ENCODE measurements around the gene RNPS1.
A peak's percentile ranks its signal among the peaks of the same experiment; 100 is the strongest.

The RNPS1 gene

GRCh38 chr16:2246301-2246885 is 21.5 kb downstream of the RNPS1 start:
- Histone ChIP-seq H3K36me3 (ENCODE audit: insufficient read depth, low read length) (peaks cover 68% of the 10 kb centered on the region), H2AFZ (ENCODE audit: low read depth, low read length) (no peak overlapping the region), H3K4me3 (ENCODE audit: low read depth in 1 of 2, low read length in 2 of 2) (no peak overlapping the region), H4K20me1 (ENCODE audit: insufficient read depth, low read length) (peaks cover 13% of the 10 kb centered on the region), H3K27me3 (ENCODE audit: insufficient read depth, low read length, poor library complexity) (no peaks in the 10 kb centered on the region), H3K9me3 (ENCODE audit: insufficient read depth, low read length, severe bottlenecking) (no peaks in the 10 kb centered on the region), H3K79me2 (ENCODE audit: insufficient read depth, low read length) (no peaks in the 10 kb centered on the region), H3K27ac (ENCODE audit: low read length) (no peak overlapping the region), H3K4me1 (ENCODE audit: insufficient read depth, low read length) (no peaks in the 10 kb centered on the region), H3K4me2 (ENCODE audit: insufficient read depth, low read length) (no peak overlapping the region), H3K9ac (ENCODE audit: low read depth, low read length) (no peak overlapping the region)
- DNase-seq (no peak), ATAC-seq (ENCODE audit: insufficient read depth, low read depth) (no peak)
- TF ChIP-seq CTCF (IDR thresholded peaks at IDR 0.05; ENCODE audit: borderline replicate concordance, extremely low read depth, low read length, poor library complexity, severe bottlenecking), result no peak
- no peak for TF ChIP-seq EZH2 (IDR thresholded peaks at IDR 0.05; ENCODE audit: borderline replicate concordance, low read depth, low read length, severe bottlenecking)

GRCh38 chr16:2244926-2245795 is 22.8 kb downstream of the RNPS1 start:
- Histone ChIP-seq H3K27me3 (ENCODE audit: insufficient read depth, low read length, poor library complexity) (no peaks in the 10 kb centered on the region), H3K27ac (ENCODE audit: low read length) (no peak overlapping the region), H3K4me3 (ENCODE audit: low read depth in 1 of 2, low read length in 2 of 2) (no peak overlapping the region), H3K9me3 (ENCODE audit: insufficient read depth, low read length, severe bottlenecking) (no peaks in the 10 kb centered on the region), H3K4me2 (ENCODE audit: insufficient read depth, low read length) (no peak overlapping the region), H3K9ac (ENCODE audit: low read depth, low read length) (no peak overlapping the region), H3K4me1 (ENCODE audit: insufficient read depth, low read length) (no peaks in the 10 kb centered on the region), H3K79me2 (ENCODE audit: insufficient read depth, low read length) (no peaks in the 10 kb centered on the region), H4K20me1 (ENCODE audit: insufficient read depth, low read length) (peaks cover 13% of the 10 kb centered on the region), H3K36me3 (ENCODE audit: insufficient read depth, low read length) (peaks cover 63% of the 10 kb centered on the region), H2AFZ (ENCODE audit: low read depth, low read length) (no peak overlapping the region)
- no peak for TF ChIP-seq EZH2 (IDR thresholded peaks at IDR 0.05; ENCODE audit: borderline replicate concordance, low read depth, low read length, severe bottlenecking)
- ATAC-seq (ENCODE audit: insufficient read depth, low read depth) (no peak), DNase-seq (no peak)

GRCh38 chr16:2244301-2244700 is 23.6 kb downstream of the RNPS1 start:
- no peaks in the 10 kb centered on the region for H3K27me3 ChIP-seq (ENCODE audit: insufficient read depth, low read length, poor library complexity)
- TF ChIP-seq EZH2 (IDR thresholded peaks at IDR 0.05; ENCODE audit: borderline replicate concordance, low read depth, low read length, severe bottlenecking) (no peak), CTCF (IDR thresholded peaks at IDR 0.05; ENCODE audit: borderline replicate concordance, extremely low read depth, low read length, poor library complexity, severe bottlenecking) (no peak)
- no peak overlapping the region for H3K4me3 ChIP-seq (ENCODE audit: low read depth in 1 of 2, low read length in 2 of 2)
- no peak overlapping the region for H3K27ac ChIP-seq (ENCODE audit: low read length)
- H3K4me1 ChIP-seq (ENCODE audit: insufficient read depth, low read length), result no peaks in the 10 kb centered on the region
- H4K20me1 ChIP-seq (ENCODE audit: insufficient read depth, low read length), result peaks cover 13% of the 10 kb centered on the region
- no peak overlapping the region for H2AFZ ChIP-seq (ENCODE audit: low read depth, low read length)
- no peaks in the 10 kb centered on the region for H3K79me2 ChIP-seq (ENCODE audit: insufficient read depth, low read length)
- H3K9me3 ChIP-seq (ENCODE audit: insufficient read depth, low read length, severe bottlenecking), result no peaks in the 10 kb centered on the region
- DNase-seq (no peak), ATAC-seq (ENCODE audit: insufficient read depth, low read depth) (peak; percentile 11; the same call in 1 of the 3 replicates)
- H3K9ac ChIP-seq (ENCODE audit: low read depth, low read length), result no peak overlapping the region
- H3K36me3 ChIP-seq (ENCODE audit: insufficient read depth, low read length), result peaks cover 69% of the 10 kb centered on the region
- H3K4me2 ChIP-seq (ENCODE audit: insufficient read depth, low read length), result no peak overlapping the region

- no peak overlapping the region for H3K4me2 ChIP-seq (ENCODE audit: insufficient read depth, low read length)
- H3K9me3 ChIP-seq (ENCODE audit: insufficient read depth, low read length, severe bottlenecking), result no peaks in the 10 kb centered on the region
- no peak overlapping the region for H3K9ac ChIP-seq (ENCODE audit: low read depth, low read length)
- no peak for ATAC-seq (ENCODE audit: insufficient read depth, low read depth)
- H3K27ac ChIP-seq (ENCODE audit: low read length), result no peak overlapping the region
- H3K27me3 ChIP-seq (ENCODE audit: insufficient read depth, low read length, poor library complexity), result no peaks in the 10 kb centered on the region
- H3K36me3 ChIP-seq (ENCODE audit: insufficient read depth, low read length), result peaks cover 66% of the 10 kb centered on the region
- H3K79me2 ChIP-seq (ENCODE audit: insufficient read depth, low read length), result no peaks in the 10 kb centered on the region
- no peaks in the 10 kb centered on the region for H3K4me1 ChIP-seq (ENCODE audit: insufficient read depth, low read length)
- H4K20me1 ChIP-seq (ENCODE audit: insufficient read depth, low read length), result peaks cover 13% of the 10 kb centered on the region
- no peak for TF ChIP-seq EZH2 (IDR thresholded peaks at IDR 0.05; ENCODE audit: borderline replicate concordance, low read depth, low read length, severe bottlenecking)
- TF ChIP-seq CTCF (IDR thresholded peaks at IDR 0.05; ENCODE audit: borderline replicate concordance, extremely low read depth, low read length, poor library complexity, severe bottlenecking), result no peak
- no peak for DNase-seq
- no peak overlapping the region for H3K4me3 ChIP-seq (ENCODE audit: low read depth in 1 of 2, low read length in 2 of 2)
- no peak overlapping the region for H2AFZ ChIP-seq (ENCODE audit: low read depth, low read length)
Observed at GRCh38 chr16:2243781-2244180, 24.1 kb downstream of the RNPS1 start.

All from DND-41 (cell line).